Measurements from ENCODE around the gene ZNF143.
"Not testable (repeated sequence)": the region's sequence is repeated elsewhere in the genome, so short reads cannot be mapped to it uniquely, and the experiment has no call there.

Gene ZNF143

DNA sequence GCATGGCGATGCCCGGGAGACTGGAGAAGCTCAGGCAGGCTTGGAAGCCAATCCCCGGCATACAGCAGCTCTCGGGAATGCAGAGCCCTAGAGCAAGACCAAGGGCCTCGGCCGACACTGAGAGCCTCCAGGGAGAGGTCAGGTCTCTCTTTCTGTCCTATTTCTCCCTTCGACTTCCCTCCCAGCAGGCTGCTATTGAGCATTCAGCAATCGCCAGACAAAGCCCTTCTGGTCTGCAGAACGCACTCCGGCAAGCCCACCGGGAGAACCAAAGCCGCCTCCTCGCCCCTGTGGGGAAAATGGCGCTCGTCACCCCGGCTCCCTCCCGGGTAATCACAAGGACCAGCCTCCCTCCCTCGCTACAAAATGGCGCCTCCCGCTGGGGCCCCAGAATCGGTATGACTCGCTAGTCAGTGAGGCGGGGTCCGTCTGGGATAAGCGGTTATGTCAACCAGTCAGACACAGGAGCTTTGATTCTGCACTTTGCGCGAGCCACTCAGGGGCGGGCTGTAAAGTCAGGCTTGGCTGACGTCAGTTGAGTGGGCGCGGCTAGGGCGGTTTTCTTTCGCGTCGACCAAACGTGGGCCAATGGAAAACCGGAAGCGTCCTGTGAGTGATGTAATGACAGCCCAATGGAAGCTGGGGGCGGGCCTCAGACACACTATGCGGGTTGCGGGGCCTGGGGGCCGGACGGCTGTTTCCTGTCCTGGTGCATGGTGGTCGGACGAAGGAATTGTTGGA lies at the start of gene ZNF143:
TSS of gene ZNF143 (plus strand) at position 691 of the 741 bp plus-strand sequence. CDS start 10,297 bp downstream, outside the sequence.
- peak; percentile 100 for DNase-seq

DNA sequence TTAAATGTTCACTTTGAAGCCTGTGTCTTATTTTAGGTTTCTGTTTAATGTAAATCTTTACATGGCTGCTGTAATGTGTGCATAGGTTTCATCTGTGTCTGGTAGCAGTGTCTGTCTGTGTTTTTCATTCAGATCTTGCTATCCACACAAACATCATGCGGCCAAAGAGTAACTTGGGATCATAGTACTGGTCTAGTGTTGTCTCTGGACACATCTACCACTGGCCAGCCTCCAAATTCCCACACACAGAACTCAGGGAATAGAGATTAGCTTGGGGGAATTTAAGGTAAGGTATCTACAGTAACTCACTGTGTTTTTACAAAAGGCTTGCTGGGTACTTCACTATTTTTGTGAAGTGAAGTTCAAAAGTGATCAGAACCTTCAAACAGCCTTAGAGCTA lies 32.1 kb upstream of the ZNF143 start:
- DNase-seq: no peak

DNA sequence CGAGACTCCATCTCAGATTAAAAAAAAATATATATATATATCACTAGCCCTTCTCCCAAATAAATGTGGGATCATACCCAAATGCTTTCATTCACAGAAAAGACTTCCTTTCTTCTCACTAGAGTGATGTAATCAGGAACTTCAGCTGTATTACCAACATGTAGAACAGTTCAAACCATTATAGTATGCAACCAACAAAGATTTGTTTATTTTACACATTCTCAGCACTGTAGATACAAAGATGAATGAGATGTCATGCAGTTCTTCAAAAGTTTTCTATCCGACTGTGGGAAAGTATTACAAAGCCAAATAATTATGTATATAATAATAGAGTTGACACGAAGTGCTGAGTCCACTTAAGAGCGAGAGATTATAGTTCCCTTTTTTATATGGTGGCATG lies 22.2 kb upstream of the ZNF143 start:
- DNase-seq: no peak

DNA sequence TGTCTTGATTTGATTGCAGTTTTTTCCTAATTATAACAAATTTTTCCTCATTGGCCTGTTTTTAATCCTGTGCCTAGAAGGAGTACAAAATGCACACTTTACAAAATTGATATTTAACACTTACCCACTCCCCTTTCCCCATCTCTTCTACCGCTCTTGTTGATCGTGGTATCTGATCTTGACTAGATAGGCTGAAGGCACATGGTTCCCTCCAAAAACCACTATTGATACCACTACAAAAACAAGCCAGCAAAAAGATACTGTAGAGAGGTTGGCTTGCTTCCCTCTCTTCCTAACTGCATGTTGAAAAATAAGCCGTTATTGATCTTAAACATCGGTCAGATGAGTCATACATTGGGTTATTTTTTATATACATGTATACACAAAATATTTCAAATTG lies 14.6 kb upstream of the ZNF143 start:
- DNase-seq: no peak

DNA sequence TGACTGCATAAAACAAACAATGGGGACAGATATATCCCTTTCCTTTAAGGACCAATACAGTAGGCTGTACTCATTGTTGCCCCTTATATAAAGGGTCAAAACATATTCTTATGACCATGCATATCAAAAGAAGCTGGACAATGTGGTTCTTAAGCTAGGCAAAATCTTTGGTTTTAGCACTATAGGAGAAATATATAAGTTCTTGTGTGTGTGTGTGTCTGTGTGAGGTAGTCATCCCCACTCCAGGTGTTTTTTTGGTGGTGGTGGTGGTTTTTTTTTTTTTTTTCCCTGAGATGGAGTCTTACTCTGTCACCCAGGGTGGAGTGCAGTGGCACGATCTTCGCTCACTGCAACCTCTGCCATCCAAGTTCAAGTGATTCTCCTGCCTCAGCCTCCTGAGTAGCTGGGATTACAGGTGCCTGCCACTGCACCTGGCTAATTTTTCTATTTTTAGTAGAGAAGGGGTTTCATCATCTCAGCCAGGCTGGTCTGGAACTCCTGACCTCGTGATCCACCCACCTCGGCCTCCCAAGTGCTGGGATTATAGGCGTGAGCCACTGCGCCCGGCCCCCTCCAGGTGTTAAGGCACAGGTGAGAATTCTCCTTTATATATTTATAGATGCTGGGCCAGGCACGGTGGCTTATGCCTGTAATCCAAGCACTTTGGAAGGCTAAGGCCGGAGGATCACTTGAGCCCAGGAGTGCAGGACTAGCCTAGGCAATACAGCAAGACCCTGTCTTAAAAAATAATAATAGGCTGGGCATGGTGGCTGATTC lies 12.0 kb upstream of the ZNF143 start:
- no peak for DNase-seq

DNA sequence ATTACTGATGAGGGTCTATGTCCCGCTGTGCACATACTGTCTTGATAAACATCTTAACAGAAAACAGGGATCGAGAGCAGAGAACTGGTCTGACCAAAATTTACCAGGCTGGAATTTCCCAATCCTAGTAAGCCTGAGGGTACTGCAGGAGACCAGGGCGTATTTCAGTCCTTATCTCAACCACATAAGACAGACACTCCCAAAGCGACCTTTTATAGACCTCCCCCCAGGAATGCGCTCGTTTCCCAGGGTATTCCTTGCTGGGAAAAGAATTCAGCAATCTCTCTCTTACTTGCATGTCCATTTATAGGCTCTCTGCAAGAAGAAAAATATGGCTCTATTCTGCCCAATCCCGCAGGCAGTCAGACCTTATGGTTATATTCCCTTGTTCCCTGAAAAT lies 8.8 kb upstream of the ZNF143 start:
- not testable (repeated sequence) for DNase-seq

DNA sequence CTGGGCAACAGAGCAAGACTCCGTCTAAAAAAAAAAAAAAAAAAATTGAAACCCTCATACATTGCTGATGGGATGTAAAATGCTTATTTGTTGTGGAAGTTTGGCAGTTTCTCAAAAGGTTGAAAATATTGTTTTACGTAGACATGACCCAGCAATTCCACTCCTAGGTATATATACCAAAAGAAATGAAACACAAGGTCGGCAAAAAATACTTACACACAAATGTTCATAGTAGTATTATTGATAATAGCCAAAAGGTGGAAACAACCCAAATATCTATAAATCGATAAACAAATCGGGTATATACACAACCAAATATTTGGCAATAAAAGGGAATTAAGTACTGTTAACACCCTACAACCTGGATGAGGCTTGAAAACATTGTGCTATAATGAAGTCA lies 5.1 kb upstream of the ZNF143 start:
- DNase-seq: no peak

DNA sequence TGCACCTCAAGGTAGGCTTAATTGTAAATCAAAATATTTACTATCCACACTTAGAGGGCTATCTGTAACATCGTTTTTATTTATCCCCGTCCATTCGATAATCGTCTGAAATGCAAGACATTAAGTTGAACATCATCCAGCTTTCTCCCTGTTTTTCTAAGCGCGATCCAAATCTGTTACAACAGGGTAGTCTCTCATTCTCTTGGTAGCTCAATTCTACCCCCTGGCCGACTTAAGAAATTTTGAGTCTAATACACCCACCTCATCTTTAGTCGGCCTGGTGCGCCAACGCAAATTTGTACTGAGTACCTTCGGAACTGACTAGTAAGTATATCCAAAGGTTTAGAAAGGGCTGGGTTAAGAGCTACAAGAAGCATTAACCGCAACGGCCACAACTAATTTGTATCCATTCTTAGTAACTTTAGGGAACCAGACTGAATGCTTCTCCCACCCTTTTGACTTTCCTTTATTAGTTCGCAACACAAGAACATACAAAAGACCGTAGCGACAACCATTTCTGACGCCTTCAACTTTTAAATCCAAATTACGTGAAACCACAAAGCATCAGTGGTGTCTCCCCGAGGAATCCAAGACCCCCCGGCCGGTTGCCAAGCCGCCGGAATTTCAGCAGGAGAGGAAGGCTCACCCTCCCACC lies 1.0 kb upstream of the ZNF143 start:
- DNase-seq: peak; percentile 32

DNA sequence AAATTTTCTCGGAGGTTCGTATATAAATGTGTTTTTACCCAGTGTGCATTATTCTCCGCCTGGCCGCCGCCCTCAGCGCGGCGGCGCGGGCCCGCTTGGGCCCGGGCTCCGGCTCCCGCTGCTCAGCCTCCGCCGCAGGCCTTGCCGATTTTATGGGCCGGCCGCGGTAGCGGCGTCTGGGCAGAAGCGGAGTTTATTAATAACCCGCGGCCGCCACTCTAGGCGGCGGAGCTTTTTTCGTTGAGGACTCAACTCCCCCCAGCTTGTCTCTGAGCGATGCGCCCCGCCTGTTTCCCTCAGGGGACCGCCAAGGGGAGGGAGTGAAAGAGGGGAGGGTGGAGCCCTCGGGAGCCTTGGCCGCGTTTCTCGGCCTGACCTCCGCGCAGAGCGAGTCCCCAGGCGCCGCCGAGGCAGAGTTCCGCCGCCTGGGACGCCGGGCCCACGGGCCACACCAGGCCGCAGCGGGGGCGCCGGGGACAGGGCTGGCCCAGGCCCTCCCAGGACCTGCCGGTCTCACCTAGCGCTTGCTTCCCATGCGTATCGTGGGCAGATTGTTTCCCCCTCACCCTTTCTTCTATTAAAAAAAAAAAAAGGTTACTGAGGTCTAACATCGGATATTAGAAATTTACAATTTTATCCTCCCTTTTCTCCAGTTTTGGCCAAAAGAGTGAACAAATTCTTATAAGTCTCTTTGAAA lies 399 bp downstream of the ZNF143 start:
- peak; percentile 82 for DNase-seq

DNA sequence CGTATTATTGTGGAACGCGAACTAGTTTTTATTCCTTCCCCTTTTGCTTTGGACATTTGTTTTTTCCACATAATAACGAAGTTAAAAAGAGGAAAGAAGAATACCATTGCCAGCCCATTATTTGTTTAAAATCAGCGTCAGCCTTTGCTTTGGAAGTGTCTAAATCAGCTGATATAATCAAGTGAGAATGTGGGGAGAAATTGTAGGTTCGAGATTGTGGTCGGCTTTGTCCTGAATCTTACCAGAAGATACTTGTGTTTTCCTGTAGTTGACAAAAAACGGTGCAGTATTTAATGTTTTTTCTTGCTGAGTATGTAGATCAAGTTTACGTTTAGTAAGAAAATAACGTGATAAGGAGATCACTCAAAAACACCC lies 935 bp downstream of the ZNF143 start:
- peak; percentile 17 for DNase-seq

DNA sequence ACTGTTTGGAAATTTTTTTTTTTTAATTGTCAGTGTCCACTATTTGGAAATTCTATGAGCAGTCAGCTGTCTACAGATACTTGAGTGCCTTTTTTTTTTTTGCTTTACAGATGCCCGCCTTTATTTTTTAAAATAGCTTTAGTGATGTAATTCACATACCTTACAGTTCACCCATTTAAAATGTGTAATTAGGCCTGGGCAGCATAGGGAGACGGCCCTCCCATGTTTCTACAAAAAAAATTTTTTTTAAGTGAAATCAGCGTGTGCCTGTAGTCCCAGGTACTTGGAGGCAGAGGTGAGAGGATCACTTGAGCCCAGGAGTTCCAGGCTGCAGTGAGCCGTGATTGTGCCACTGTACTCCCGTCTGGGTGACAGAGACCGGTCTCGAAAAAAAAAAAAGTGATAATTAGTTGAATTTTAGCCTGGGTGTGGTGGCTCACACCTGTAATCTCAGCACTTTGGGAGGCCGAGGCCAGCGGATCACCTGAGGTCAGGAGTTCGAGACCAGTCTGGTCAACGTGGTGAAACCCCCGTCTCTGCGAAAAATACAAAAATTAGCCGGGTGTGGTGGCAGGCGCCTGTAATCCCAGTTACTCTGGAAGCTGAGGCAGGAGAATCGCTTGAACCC lies 1.5 kb downstream of the ZNF143 start:
- DNase-seq: no peak

DNA sequence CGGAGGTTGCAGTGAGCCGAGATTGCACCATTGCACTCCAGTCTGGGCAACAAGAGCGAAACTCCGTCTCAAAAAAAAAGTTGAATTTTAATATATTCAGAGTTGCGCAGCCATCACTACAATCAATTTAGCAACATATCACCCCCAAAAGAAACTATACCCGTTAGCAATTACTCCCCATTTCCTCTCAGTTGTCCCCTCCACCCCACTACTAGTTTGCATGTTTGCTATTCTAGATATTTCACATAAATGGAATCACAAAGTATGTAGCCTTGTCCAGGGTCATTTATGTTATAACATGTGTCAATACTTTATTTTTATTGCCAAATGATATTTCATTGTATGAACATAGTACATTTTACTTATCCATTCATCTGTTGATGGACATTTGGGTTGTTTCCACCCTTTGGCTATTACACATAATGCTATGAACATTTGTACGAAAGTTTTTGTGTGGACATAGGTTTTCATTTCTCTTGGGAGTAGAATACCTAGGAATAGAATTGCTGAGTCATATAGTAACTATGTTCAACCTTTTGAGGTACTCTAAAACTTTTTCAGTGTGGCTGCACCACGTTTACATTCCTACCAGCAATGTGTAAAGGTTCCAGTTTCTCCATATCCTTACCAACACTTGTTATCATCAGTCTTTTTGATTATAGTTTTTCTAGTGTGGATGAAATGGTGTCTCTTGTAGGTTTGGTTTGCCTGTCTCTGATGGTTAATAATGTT lies 2.2 kb downstream of the ZNF143 start:
- DNase-seq: no peak

DNA sequence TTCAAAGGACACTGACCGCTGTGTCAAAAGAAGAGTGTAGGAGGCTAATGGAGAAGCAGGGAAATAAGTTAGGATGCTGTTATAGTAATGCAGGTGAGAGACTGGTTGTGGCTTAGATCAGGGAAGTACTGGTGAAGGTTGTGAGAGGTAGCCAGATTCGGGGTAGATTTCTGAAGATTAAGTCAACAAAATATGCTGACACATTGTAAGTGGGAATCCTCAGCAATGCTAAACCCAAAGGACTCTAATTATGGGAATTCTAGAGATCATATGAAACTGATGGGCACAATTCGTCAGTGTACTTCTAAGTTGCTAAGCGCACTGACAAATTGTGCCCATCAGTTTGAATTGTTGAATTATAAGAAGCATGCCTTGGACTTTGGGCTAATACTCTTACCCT lies 10.0 kb downstream of the ZNF143 start:
- DNase-seq: no peak

DNA sequence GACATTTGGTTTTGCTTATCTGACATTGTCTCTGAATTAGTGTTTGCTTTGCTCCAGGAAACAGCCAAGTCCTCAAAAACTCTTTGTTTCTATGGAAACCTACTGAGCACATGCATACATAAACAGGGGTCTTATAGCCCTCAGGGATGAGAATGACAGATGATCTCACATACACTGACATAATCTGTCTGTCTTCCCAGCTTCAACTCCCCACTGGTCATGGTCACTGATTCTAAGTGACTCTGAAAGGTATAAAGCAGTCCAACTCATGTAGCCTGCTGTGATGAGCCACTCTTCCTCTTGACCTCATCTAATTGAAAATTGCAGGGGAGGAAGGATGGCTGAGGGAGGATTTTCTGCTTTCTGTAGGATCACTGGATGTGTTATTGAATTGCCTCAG lies 12.6 kb downstream of the ZNF143 start:
- DNase-seq: no peak

DNA sequence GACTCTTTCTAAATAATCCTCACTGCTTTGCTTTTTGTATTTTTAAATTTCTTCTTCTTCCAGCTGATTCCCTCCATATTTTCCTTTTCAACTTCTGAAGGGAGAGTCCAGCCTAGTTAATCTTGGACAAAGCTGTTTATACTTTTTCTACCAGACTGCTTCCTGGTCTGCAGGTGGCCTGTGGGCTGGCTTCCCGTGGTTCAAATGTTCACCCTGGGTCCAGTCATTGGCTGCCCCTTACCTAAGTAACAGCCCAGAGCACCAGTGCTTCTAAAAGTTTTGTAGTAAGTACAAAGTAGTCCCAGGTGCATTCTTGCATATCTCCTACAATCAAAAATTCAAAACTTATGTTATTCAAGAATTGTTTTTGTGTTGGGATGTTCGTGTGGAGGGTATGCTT lies 19.1 kb downstream of the ZNF143 start:
- no peak for DNase-seq

DNA sequence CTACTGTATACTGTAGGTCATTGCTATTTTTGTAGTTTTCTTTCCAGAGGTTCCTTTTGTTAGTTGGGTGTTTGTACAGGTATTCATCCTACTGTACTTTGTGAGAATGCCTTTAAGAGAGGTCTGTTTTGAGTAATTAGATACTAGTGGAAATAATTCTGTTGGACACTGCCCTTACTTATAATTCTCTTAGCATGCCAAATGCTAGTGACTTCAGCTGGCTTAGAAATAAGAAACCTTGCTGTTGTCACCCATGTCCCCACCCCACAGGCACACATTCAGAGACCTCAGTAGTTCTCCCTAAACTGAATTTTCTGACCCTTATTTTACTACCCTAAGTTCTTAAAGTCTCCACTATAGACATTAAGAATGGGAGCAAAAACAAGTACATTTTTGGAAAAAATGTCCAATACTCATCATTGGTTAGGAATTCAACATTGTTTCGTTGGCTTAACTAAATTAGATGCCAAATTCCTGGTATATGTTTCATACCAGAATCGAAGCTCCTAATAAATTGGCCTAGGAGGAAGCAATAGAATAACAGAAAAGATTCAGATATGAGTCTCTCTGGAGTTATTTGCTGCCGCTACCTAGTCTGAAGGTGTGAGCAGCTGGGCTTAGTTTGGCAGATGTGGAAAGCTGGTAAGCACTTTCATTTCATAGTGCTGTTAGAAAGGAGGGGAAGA lies 28.4 kb downstream of the ZNF143 start:
- DNase-seq: no peak

DNA sequence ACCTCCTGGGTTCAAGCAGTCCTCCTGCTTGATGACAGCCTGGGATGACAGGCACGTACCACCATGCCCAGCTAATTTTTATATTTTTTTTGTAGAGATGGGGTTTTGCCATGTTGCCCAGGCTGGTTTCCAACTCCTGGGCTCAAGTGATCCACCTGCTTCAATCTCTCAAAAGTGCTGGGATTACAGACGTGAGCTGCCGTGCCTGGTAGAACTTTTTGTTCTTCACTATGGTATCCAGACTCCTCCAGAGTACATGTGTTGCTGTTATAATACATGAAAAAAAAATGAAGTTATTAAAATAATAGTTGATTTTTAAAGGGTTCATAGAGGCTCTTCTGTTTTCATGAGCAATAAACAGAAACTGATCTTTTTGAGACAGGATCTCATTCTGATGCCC lies 29.6 kb downstream of the ZNF143 start:
- no peak for DNase-seq

DNA sequence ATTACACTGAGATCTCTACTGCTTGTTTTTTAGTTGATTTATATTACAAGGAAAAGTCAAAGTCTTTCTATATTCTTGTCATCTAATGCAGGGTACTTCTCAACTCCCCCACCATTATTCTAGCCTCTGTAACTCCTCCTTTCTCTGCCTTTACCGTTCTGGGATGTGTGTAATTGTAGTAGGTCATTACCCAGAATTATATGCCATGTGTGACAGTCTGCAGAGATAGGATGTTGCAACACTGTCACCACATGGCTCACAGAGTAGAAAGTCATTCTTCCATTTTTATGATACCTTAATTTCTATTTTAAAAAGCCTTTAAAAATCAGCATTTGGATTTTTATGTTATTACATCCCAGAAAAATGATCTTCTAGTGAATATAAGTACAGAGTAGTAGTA lies 32.7 kb downstream of the ZNF143 start:
- no peak for DNase-seq

DNA sequence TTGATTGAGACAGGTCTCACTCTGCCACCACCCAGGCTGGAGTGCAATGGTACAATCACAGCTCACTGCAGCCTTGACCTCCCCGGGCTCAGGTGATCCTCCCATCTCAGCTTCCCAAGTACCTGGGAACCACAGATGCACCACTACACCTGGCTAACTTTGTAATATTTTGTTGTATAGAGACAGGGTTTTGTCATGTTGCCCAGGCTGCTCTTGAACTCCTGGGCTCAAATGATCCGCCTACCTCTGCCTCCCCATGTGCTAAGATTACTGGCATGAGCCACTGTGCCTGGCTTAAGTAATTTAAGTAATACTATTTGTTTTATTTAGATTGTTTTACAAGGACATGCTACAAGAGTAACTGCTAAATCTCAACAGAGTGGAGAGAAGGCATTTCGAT lies 33.5 kb downstream of the ZNF143 start:
- DNase-seq: no peak

DNA sequence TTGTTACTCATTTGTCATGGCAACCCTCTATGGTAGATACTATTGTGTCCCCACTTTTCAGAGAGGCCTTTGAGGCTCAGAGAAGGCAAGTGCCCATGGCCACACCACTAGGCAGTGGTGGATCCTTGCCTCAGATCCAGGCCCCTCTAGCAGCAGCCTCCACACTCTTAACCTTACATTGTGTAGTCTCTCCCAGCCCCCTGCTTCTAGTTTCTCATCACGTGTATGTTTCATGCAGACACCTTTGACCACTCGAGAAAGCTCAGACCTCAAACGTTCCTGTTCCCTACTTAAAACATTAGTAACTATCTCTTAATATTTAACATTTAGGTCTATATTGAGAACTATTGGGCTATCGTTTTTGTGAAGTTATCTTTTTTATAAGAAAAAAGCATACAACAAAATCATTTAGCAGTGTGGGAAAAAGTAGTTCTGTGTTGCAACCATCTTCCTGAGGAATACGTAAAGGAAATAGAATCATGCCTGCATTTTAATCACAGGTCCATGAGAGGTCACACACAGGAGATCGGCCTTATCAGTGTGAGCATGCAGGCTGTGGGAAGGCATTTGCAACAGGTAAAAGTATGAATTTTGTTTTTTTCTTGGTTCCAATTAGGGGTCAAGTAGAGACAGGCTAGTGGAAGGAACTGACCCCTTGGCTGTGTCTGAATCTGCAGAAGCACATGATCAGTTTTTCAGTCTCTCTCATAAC lies 35.1 kb downstream of the ZNF143 start:
- no peak for DNase-seq

Data from CD4-positive, alpha-beta T cell treated with Interleukin-4 for 4 hours (primary cell).